Renal pelvis (tissue), 4 donors: ENCODE measurements around the gene COLQ. TPM values are rescaled to one million over a fixed set of nuclear protein-coding genes. Genes with fewer than 3 reads are reported as not detected.
A peak's percentile ranks its signal among the peaks of the same experiment; 100 is the strongest.

ENCODE experiments used
- DNase-seq: peaks from one replicate; pipeline ENCODE4 v3.0.0-alpha.2; 2013
- polyA plus RNA-seq, 3 donors: library from polyadenylated mRNA; unstranded; fragments of 120-200 nt; gene quantifications; one replicate each; pipeline ENCODE4 v1.2.1, GENCODE V29; 2013; ENCODE audit not compliant: insufficient read length in 3 of 3

Gene COLQ
- polyA plus RNA-seq, 3 donors: 4.0 to 11.0 (median 10.1) TPM

- DNase-seq: no peak
Measured at GRCh38 chr3:15520804-15521572, 518 bp downstream of the COLQ start.

GRCh38 chr3:15520185-15520584 is 1.3 kb downstream of the COLQ start:
- DNase-seq: no peak

- DNase-seq: no peak
Measured at GRCh38 chr3:15519096-15519495, 2.4 kb downstream of the COLQ start.

- DNase-seq: no peak
Measured at GRCh38 chr3:15514663-15515340, 6.7 kb downstream of the COLQ start.

GRCh38 chr3:15513810-15514662 is 7.5 kb downstream of the COLQ start:
- no peak for DNase-seq

- DNase-seq: no peak
Measured at GRCh38 chr3:15513116-15513515, 8.4 kb downstream of the COLQ start.

- DNase-seq: peak; percentile 63
Measured at GRCh38 chr3:15512166-15512565, 9.3 kb downstream of the COLQ start.

GRCh38 chr3:15511156-15511555 is 10.3 kb downstream of the COLQ start:
- no peak for DNase-seq

GRCh38 chr3:15510493-15510892 is 11.0 kb downstream of the COLQ start:
- no peak for DNase-seq

GRCh38 chr3:15506571-15506970 is 14.9 kb downstream of the COLQ start:
- DNase-seq: no peak

- DNase-seq: peak; percentile 93
Measured at GRCh38 chr3:15505479-15506165, 15.9 kb downstream of the COLQ start.

- no peak for DNase-seq
Measured at GRCh38 chr3:15502616-15503015, 18.9 kb downstream of the COLQ start.

GRCh38 chr3:15501126-15501525 is 20.4 kb downstream of the COLQ start:
- no peak for DNase-seq

- no peak for DNase-seq
Measured at GRCh38 chr3:15500107-15500724, 21.3 kb downstream of the COLQ start.

- DNase-seq: no peak
Measured at GRCh38 chr3:15499536-15499935, 22.0 kb downstream of the COLQ start.

- DNase-seq: no peak
Measured at GRCh38 chr3:15498431-15499214, 22.9 kb downstream of the COLQ start.

GRCh38 chr3:15497964-15498363 is 23.5 kb downstream of the COLQ start:
- no peak for DNase-seq

- DNase-seq: no peak
Measured at GRCh38 chr3:15496341-15496664, 25.2 kb downstream of the COLQ start.

- no peak for DNase-seq
Measured at GRCh38 chr3:15495461-15496340, 25.8 kb downstream of the COLQ start.

- no peak for DNase-seq
Measured at GRCh38 chr3:15493436-15493835, 28.1 kb downstream of the COLQ start.
